ENCODE data around the gene IER3IP1.

The IER3IP1 gene

GRCh38 chr18:47187721-47188120, 11.6 kb upstream of the IER3IP1 start:
- TF ChIP-seq CEBPB (IDR thresholded peaks at IDR 0.05) (no peak), YY1 (IDR thresholded peaks at IDR 0.05; ENCODE audit: low read depth) (no peak), TEAD4 (IDR thresholded peaks at IDR 0.05) (no peak), REST (IDR thresholded peaks at IDR 0.05; ENCODE audit: low read depth) (no peak), EP300 (IDR thresholded peaks at IDR 0.05; ENCODE audit: borderline replicate concordance) (no peak), EGR1 (IDR thresholded peaks at IDR 0.05) (no peak), CREB1 (IDR thresholded peaks at IDR 0.05; ENCODE audit: low read depth) (no peak), TAF1 (IDR thresholded peaks at IDR 0.05; ENCODE audit: low read depth) (no peak), MAX (IDR thresholded peaks at IDR 0.05) (no peak)

- TF ChIP-seq NFIC (IDR thresholded peaks at IDR 0.05) (no peak), TCF12 (IDR thresholded peaks at IDR 0.05; ENCODE audit: low read depth) (no peak), REST (IDR thresholded peaks at IDR 0.05; ENCODE audit: low read depth) (no peak), TAF1 (IDR thresholded peaks at IDR 0.05; ENCODE audit: low read depth) (no peak), MAX (IDR thresholded peaks at IDR 0.05) (no peak), TEAD4 (IDR thresholded peaks at IDR 0.05) (no peak), CREB1 (IDR thresholded peaks at IDR 0.05; ENCODE audit: low read depth) (no peak), EP300 (IDR thresholded peaks at IDR 0.05; ENCODE audit: borderline replicate concordance) (no peak), FOXM1 (IDR thresholded peaks at IDR 0.05; ENCODE audit: borderline replicate concordance, low read depth) (no peak)
Measured at GRCh38 chr18:47184419-47185050, 8.4 kb upstream of the IER3IP1 start.

GRCh38 chr18:47180765-47181164, 4.6 kb upstream of the IER3IP1 start:
- no peak for TF ChIP-seq TEAD4 (IDR thresholded peaks at IDR 0.05)
- no peak for TF ChIP-seq EGR1 (IDR thresholded peaks at IDR 0.05)
- TF ChIP-seq TAF1 (IDR thresholded peaks at IDR 0.05; ENCODE audit: low read depth), result no peak

DNA sequence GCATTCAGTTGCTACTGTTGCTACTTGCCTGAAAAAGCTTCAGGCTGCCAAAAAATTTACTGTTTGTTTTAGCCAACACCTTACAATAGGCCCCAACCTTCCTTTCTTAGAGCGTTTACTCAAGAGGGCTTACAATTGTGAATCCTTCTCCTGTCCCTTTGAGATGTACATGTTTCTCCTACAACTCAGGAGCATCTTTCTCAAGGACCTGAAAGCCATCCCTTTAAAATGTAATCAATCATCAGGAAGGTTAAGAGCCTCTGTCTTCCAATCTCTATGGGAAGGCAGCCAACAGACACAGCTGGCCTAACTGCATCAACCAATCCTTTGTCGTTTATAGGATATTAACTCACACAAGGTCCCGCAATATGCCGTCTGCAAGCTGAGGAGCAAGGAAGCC, 3.4 kb upstream of the IER3IP1 start:
- TF ChIP-seq FOXM1 (IDR thresholded peaks at IDR 0.05; ENCODE audit: borderline replicate concordance, low read depth) (no peak), TCF12 (IDR thresholded peaks at IDR 0.05; ENCODE audit: low read depth) (no peak), TAF1 (IDR thresholded peaks at IDR 0.05; ENCODE audit: low read depth) (no peak), MAX (IDR thresholded peaks at IDR 0.05) (no peak), ZBTB7A (IDR thresholded peaks at IDR 0.05; ENCODE audit: low read depth) (no peak), YY1 (IDR thresholded peaks at IDR 0.05; ENCODE audit: low read depth) (no peak), NFIC (IDR thresholded peaks at IDR 0.05) (no peak), EP300 (IDR thresholded peaks at IDR 0.05; ENCODE audit: borderline replicate concordance) (no peak), EGR1 (IDR thresholded peaks at IDR 0.05) (no peak), REST (IDR thresholded peaks at IDR 0.05; ENCODE audit: low read depth) (no peak), TEAD4 (IDR thresholded peaks at IDR 0.05) (no peak), RAD21 (IDR thresholded peaks at IDR 0.05; ENCODE audit: low read depth) (no peak), CREB1 (IDR thresholded peaks at IDR 0.05; ENCODE audit: low read depth) (no peak), CEBPB (IDR thresholded peaks at IDR 0.05) (no peak)
- TF ChIP-seq, protein P1, sequence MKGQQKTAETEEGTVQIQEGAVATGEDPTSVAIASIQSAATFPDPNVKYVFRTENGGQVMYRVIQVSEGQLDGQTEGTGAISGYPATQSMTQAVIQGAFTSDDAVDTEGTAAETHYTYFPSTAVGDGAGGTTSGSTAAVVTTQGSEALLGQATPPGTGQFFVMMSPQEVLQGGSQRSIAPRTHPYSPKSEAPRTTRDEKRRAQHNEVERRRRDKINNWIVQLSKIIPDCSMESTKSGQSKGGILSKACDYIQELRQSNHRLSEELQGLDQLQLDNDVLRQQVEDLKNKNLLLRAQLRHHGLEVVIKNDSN (IDR thresholded peaks at IDR 0.05), result no peak

DNA sequence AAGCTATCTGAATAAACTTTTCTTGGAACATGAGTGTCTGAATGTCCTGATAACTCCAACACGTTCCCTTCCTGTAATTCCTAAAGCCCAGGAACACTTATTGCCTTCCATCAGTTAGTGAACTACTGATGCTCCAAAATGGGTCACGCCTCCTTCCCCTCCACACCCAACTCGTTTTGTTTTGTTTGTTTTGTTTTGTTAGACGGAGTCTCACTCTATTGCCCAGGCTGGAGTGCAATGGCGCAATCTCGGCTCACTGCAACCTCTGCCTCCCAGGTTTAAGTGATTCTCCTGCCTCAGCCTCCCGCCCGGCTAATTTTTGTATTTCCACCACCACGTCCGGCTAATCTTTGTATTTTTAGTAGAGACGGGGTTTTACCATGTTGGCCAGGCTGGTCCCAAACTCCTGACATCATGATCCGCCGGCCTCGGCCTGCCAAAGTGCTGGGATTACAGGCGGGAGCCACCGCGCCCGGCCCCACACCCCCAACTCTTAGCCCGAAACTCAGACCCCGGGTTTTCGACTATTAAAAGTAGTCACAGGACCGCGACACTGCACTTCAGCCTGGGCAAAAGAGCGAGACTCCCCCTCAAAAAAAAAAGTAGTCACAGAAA, 774 bp downstream of the IER3IP1 start:
- no peak for TF ChIP-seq CEBPB (IDR thresholded peaks at IDR 0.05)
- no peak for TF ChIP-seq YY1 (IDR thresholded peaks at IDR 0.05; ENCODE audit: low read depth)
- no peak for TF ChIP-seq EGR1 (IDR thresholded peaks at IDR 0.05)
- no peak for TF ChIP-seq TEAD4 (IDR thresholded peaks at IDR 0.05)
- TF ChIP-seq TCF12 (IDR thresholded peaks at IDR 0.05; ENCODE audit: low read depth), result no peak
- TF ChIP-seq, protein P1 (IDR thresholded peaks at IDR 0.05), result no peak
- no peak for TF ChIP-seq EP300 (IDR thresholded peaks at IDR 0.05; ENCODE audit: borderline replicate concordance)
- no peak for TF ChIP-seq ZBTB7A (IDR thresholded peaks at IDR 0.05; ENCODE audit: low read depth)
- no peak for TF ChIP-seq REST (IDR thresholded peaks at IDR 0.05; ENCODE audit: low read depth)
- no peak for TF ChIP-seq CREB1 (IDR thresholded peaks at IDR 0.05; ENCODE audit: low read depth)
- TF ChIP-seq FOXM1 (IDR thresholded peaks at IDR 0.05; ENCODE audit: borderline replicate concordance, low read depth), result no peak
- TF ChIP-seq TAF1 (IDR thresholded peaks at IDR 0.05; ENCODE audit: low read depth), result no peak
- TF ChIP-seq RAD21 (IDR thresholded peaks at IDR 0.05; ENCODE audit: low read depth), result no peak
- TF ChIP-seq NFIC (IDR thresholded peaks at IDR 0.05), result no peak
- TF ChIP-seq MAX (IDR thresholded peaks at IDR 0.05), result no peak

All from Ishikawa (cell line).